GM21825 (cell line): Measurements from ENCODE around the gene OR10G7.
"Not testable (repeated sequence)": the region's sequence is repeated elsewhere in the genome, so short reads cannot be mapped to it uniquely, and the experiment has no call there.

ENCODE experiments used
- ATAC-seq: cut with Tn5 transposase; IDR thresholded peaks from one replicate; pipeline ENCODE4 v1.9.1; 2021; ENCODE audit warnings: mild to moderate bottlenecking, moderate library complexity; ENCODE audit not compliant: unreplicated experiment

OR10G7 gene

DNA sequence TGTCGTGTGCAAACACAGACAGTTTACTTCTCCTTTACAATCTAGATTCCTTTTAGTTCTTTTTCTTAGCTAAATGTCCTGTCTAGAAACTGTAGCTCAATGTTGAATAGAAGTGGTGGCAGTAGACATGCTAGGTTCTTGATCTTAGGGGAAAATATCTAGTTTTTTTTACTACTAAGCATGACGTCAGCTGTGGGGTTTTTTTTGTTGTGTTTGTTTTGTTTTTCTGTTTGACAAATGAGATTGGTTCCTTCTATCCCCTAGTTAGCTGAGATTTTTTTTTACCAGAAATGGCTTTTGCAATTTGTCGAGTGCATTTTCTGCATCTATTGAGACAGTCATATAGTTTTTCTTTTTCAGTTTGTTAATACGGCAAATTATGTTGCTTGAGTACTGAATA lies 2.3 kb upstream of the OR10G7 start:
- ATAC-seq, result no peak

GRCh38 chr11:124039557-124039956 lies 1.6 kb downstream of the OR10G7 start:
- no peak for ATAC-seq

- no peak for ATAC-seq
Measured at GRCh38 chr11:124036666-124037065, 4.5 kb downstream of the OR10G7 start.

GRCh38 chr11:124026498-124026897 lies 14.6 kb downstream of the OR10G7 start, which contains the start of gene OR10G8:
OR10G8 (plus strand) TSS chr11:124026798; CDS start chr11:124029623, 2,825 bp downstream.
- ATAC-seq, result no peak

GRCh38 chr11:124015837-124016236 lies 25.3 kb downstream of the OR10G7 start:
- ATAC-seq, result not testable (repeated sequence)

DNA sequence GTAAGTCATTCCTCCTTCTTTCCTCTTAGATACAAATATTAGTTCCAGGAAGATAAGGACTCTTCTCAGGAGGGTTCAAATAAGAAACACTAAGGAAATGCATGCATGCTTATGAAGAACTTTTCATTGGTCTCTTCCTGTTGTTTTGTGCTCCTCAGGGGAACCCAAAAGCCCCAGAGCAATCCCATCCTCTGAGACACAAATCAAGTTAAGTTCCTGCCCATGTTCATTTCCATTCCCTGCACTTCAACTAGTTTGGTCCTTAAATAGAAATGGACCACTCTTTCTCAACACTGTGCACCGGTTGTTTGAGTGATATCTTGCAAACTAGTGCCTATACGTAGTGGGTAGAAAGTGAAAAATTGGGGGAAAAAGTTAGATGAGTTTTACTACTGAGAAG lies 28.4 kb downstream of the OR10G7 start, which contains the start of gene OR10G4:
OR10G4 (plus strand) TSS at position 301 of the 400 bp plus-strand sequence. CDS start 2,578 bp downstream, outside the sequence.
- no peak for ATAC-seq

DNA sequence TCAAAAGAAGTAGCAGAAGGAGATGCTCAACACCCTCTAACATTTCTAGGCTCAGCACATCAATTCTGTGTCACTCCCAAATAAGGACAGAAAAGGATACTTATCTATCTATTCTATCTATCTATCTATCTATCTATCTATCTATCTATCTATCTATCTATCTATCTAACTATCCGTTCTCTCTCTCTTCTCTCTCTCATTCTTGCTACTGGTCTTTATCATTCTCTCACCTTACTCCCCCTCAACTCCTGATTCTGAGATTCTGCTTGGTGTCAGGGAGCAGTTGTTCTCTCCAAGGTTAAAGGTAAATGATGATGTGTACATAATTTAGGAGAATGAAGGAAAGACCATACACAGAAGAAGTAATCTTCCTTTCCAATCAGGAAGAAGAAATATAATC lies 46.0 kb downstream of the OR10G7 start, which contains the start of gene OR10G6:
OR10G6 (minus strand) TSS at position 43 of the 400 bp plus-strand sequence; CDS start at position 43, 0 bp downstream.
- ATAC-seq, result no peak
